ENCODE measurements around the gene AUTS2. TPM values are rescaled to one million over a fixed set of nuclear protein-coding genes. Genes with fewer than 3 reads are reported as not detected.
A peak's percentile ranks its signal among the peaks of the same experiment; 100 is the strongest.

AUTS2 gene
- total and polyA plus RNA-seq, 2 donors (not counting 1 experiment from before 2014, with no cell fraction given) = 0.60 to 9.1 TPM

DNA sequence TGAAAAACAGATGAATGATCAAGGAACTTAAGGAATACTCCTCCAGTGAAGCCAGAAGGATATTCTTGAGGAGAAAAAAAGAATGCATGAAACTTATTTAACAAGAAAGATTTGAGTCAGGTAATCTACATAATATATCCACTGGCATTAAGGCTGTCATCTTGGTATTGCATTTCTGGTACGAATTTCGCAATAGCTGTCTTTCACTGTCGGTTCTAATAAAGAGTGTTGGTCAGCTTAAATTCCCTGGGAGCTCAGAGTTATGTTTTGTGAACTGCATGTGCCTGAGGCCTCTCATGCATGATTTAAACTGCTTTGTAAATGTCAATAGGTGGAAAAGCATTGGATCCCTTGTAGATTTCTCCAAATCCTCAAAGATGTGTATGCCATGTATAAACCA is 968.4 kb downstream of the AUTS2 start:
- TF ChIP-seq EZH2 (IDR thresholded peaks at IDR 0.05; ENCODE audit: low read length, missing control alignments) = no peak
- TF ChIP-seq, protein P1, sequence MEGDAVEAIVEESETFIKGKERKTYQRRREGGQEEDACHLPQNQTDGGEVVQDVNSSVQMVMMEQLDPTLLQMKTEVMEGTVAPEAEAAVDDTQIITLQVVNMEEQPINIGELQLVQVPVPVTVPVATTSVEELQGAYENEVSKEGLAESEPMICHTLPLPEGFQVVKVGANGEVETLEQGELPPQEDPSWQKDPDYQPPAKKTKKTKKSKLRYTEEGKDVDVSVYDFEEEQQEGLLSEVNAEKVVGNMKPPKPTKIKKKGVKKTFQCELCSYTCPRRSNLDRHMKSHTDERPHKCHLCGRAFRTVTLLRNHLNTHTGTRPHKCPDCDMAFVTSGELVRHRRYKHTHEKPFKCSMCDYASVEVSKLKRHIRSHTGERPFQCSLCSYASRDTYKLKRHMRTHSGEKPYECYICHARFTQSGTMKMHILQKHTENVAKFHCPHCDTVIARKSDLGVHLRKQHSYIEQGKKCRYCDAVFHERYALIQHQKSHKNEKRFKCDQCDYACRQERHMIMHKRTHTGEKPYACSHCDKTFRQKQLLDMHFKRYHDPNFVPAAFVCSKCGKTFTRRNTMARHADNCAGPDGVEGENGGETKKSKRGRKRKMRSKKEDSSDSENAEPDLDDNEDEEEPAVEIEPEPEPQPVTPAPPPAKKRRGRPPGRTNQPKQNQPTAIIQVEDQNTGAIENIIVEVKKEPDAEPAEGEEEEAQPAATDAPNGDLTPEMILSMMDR (conservative IDR thresholded peaks at IDR 0.05 in 1 of 2, IDR thresholded peaks at IDR 0.05 in 1 of 2; ENCODE audit: low read depth in 1 of 2, low read length in 2 of 2) = no peak
- no peaks in the 10 kb centered on the region for H3K36me3 ChIP-seq (ENCODE audit: control insufficient read depth, insufficient read depth, low read length)
- no peak overlapping the region for H3K27ac ChIP-seq (ENCODE audit: insufficient read depth, low read length)
- no peaks in the 10 kb centered on the region for H3K9me3 ChIP-seq (ENCODE audit: control insufficient read depth, insufficient read depth, low read depth, low read length)
- H3K9ac ChIP-seq (ENCODE audit: insufficient read depth, low read length) = no peak overlapping the region
- no peak for DNase-seq (ENCODE audit: low read depth in 2 of 2)
- no peaks in the 10 kb centered on the region for H3K79me2 ChIP-seq (ENCODE audit: control insufficient read depth, insufficient read depth, low read length)
- no peaks in the 10 kb centered on the region for H4K20me1 ChIP-seq (ENCODE audit: control insufficient read depth, extremely low read depth, insufficient read depth, low read length)
- no peak overlapping the region for H2AFZ ChIP-seq (ENCODE audit: low read length)
- H3K27me3 ChIP-seq (ENCODE audit: control insufficient read depth, insufficient read depth, low read length) = no peaks in the 10 kb centered on the region
- H3K4me2 ChIP-seq (ENCODE audit: extremely low read depth, insufficient read depth, low read length) = no peak overlapping the region
- no peak overlapping the region for H3K4me3 ChIP-seq (replicated peaks in 1 of 4; ENCODE audit: control extremely low read depth in 1 of 4, insufficient read depth in 1 of 4, low read depth in 3 of 4, low read length in 4 of 4)
- no peaks in the 10 kb centered on the region for H3K4me1 ChIP-seq (ENCODE audit: control insufficient read depth, extremely low read depth, insufficient read depth, low read length)

DNA sequence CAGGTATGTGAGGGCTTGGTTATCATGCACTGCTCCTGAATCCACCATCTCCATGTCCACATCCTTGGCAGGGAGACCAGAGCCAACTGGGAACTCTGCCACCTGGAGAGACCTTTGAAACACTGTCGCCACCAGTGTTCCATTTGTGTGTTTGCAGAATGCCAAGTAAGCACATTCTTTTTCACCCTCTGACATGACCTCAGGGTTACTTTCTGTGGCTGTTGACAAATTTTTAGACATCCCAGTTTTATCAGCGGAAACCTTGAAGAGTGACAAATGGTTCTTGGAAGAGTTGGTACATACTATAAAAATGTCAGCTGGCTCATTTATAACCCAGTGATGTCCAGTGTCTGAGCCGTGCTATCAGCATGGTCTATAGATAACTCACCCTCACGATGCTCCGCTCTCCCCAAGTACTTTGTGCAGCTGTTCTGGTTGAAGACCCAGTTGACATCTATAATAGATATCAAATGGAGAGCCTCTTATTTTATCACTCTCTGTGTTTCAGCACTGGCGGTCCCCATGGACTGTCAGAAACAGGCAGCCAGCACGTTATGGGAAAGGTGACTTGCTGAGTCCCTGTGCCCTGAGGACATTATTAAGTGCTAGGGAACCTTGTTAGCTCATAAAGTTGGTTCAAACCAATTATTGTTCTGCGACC is 970.5 kb downstream of the AUTS2 start:
- Histone ChIP-seq H3K4me1 (ENCODE audit: control insufficient read depth, extremely low read depth, insufficient read depth, low read length) (no peaks in the 10 kb centered on the region), H2AFZ (ENCODE audit: low read length) (no peak overlapping the region), H3K4me3 (replicated peaks in 1 of 4; ENCODE audit: control extremely low read depth in 1 of 4, insufficient read depth in 1 of 4, low read depth in 3 of 4, low read length in 4 of 4) (no peak overlapping the region), H3K27me3 (ENCODE audit: control insufficient read depth, insufficient read depth, low read length) (no peaks in the 10 kb centered on the region), H3K4me2 (ENCODE audit: extremely low read depth, insufficient read depth, low read length) (no peak overlapping the region), H3K9me3 (ENCODE audit: control insufficient read depth, insufficient read depth, low read depth, low read length) (no peaks in the 10 kb centered on the region), H3K79me2 (ENCODE audit: control insufficient read depth, insufficient read depth, low read length) (no peaks in the 10 kb centered on the region), H3K36me3 (ENCODE audit: control insufficient read depth, insufficient read depth, low read length) (no peaks in the 10 kb centered on the region), H4K20me1 (ENCODE audit: control insufficient read depth, extremely low read depth, insufficient read depth, low read length) (no peaks in the 10 kb centered on the region), H3K27ac (ENCODE audit: insufficient read depth, low read length) (no peak overlapping the region), H3K9ac (ENCODE audit: insufficient read depth, low read length) (no peak overlapping the region)
- DNase-seq (ENCODE audit: low read depth in 2 of 2) = peak in 1 of 2 donors; percentile 31
- TF ChIP-seq EZH2 (IDR thresholded peaks at IDR 0.05; ENCODE audit: low read length, missing control alignments) = no peak
- TF ChIP-seq, protein P1 (conservative IDR thresholded peaks at IDR 0.05 in 1 of 2, IDR thresholded peaks at IDR 0.05 in 1 of 2; ENCODE audit: low read depth in 1 of 2, low read length in 2 of 2) = no peak

DNA sequence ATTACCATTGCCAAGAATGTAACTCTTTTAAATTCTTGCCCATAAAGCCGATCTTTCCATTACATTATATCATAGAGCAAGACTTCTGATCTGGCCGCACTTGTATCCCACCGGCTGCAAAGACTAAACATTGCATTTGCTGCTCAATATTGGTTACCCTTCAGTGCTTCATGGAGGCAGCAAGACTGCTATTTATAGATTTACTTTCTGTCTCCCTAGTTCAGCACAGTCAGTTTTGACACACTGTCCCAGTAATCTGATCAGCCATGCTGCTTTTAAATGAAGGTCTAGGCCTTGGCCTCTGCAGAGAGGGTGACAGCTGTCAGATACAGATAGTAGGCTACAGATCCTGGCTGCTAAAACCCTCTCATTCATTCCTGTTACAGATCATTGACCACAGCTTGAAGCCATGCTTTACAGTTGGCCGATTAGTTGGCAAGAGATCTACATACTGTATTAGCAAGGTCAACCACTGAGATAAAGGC is 971.1 kb downstream of the AUTS2 start:
- H3K79me2 ChIP-seq (ENCODE audit: control insufficient read depth, insufficient read depth, low read length) = no peaks in the 10 kb centered on the region
- H3K27ac ChIP-seq (ENCODE audit: insufficient read depth, low read length) = no peak overlapping the region
- TF ChIP-seq, protein P1 (conservative IDR thresholded peaks at IDR 0.05 in 1 of 2, IDR thresholded peaks at IDR 0.05 in 1 of 2; ENCODE audit: low read depth in 1 of 2, low read length in 2 of 2) = no peak
- no peak for TF ChIP-seq EZH2 (IDR thresholded peaks at IDR 0.05; ENCODE audit: low read length, missing control alignments)
- H4K20me1 ChIP-seq (ENCODE audit: control insufficient read depth, extremely low read depth, insufficient read depth, low read length) = no peaks in the 10 kb centered on the region
- peak in 1 of 2 donors; percentile 84 for DNase-seq (ENCODE audit: low read depth in 2 of 2)
- H3K9me3 ChIP-seq (ENCODE audit: control insufficient read depth, insufficient read depth, low read depth, low read length) = no peaks in the 10 kb centered on the region
- no peaks in the 10 kb centered on the region for H3K27me3 ChIP-seq (ENCODE audit: control insufficient read depth, insufficient read depth, low read length)
- H3K36me3 ChIP-seq (ENCODE audit: control insufficient read depth, insufficient read depth, low read length) = no peaks in the 10 kb centered on the region
- H3K4me2 ChIP-seq (ENCODE audit: extremely low read depth, insufficient read depth, low read length) = no peak overlapping the region
- H3K9ac ChIP-seq (ENCODE audit: insufficient read depth, low read length) = no peak overlapping the region
- H3K4me3 ChIP-seq (replicated peaks in 1 of 4; ENCODE audit: control extremely low read depth in 1 of 4, insufficient read depth in 1 of 4, low read depth in 3 of 4, low read length in 4 of 4) = no peak overlapping the region
- H2AFZ ChIP-seq (ENCODE audit: low read length) = no peak overlapping the region
- H3K4me1 ChIP-seq (ENCODE audit: control insufficient read depth, extremely low read depth, insufficient read depth, low read length) = no peaks in the 10 kb centered on the region
